Islet of Langerhans (tissue), 1 donor: ENCODE results near the gene PKP1.

Experiments used
- FAIRE-seq: peaks from one replicate; lab custom pipeline; 2011; peaks lifted over from hg19 to GRCh38; lab: Jason Lieb, UNC

PKP1 gene

DNA sequence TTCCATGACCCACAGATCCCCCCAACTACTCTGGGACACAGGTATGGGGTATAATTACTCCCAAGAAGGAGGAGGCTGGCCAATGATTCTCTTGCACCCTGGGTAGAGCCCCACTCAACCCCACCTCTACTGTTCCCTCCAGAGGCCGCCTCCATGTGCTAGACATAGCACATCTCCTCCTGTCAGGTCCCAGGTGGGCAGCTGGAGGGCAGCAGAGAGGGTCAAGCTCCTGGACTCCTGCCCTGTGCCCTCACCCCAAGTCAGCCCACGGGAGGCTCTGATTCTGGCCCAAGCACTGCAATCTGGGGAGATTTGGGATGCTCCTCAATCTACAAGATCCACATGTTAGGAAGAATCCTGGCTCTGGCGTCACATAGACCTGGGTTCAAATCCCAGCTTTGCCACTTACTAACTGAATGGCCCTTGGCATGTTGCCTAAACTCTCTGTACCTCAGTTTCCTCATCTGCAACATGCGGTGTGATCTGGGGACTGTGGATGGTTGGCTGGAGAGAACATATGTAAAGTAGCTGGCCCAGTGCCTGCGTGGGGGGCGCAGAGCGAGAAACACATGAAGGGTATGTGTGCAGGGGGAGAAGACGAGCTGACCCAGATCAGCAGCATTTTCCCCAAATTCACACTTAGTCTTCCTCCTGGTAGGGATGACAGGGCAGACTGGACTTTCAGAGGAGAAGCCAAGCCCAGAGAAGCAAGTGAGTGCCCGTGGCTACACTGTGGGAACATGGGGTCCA is 71.0 kb downstream of the PKP1 start:
- FAIRE-seq: no peak

DNA sequence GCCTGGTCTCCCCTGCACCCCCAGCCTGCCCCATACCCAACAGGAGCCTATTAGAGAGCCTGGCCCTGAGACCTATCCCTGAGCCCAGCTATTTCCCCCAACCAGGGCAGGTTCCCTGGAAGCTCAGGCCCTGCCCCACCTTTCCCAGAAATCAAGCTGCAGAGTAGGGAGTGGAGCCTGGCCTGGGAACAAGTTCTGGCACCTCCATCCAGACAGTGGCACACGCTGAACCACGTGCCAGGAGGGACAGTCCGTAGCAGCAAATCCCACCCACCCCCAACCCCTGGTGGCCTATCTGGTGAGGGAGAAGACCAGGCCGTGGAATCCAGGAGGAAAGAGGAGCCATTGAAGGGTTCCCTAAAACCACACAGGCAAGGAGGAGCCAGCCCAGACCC is 71.6 kb downstream of the PKP1 start:
- FAIRE-seq: no peak

DNA sequence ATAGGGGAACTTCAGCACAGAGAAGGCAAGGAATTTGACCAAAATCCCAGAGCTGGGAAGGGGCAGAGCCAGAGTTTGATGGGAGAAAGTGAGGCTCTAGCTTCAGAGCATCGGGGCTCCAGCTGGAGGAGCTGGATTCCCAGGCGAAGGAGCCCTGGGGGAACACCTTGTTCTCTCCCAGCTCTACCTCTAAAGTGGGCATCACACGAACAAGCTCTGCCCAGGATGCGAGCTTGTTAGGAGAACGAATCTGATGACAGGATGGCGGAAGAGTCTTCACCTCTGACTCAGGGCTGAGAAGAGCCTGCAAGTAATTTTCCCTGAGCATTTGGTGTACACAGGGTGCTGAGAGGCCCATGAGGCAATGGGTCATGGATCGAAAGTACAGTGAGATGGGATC is 72.2 kb downstream of the PKP1 start:
- no peak for FAIRE-seq

DNA sequence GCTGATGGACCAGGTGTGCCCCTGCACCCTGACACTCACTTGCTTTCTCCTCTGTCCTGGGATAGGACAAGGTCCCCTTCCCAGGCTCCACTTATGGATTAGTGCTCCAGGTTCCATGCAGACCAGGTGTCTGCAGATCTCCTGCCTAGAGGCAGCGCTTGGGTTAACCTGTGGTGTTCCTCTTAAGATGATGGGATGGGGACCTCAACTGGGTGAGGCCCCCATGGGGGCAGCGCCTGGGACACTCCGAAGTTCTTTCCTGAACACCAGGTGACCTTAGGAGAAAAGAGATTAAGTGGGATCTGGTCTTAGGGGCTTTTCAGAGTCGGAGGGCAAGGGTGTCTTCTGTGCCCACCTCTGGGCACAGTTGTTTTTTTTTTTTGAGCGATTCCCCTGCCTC is 72.9 kb downstream of the PKP1 start:
- no peak for FAIRE-seq

DNA sequence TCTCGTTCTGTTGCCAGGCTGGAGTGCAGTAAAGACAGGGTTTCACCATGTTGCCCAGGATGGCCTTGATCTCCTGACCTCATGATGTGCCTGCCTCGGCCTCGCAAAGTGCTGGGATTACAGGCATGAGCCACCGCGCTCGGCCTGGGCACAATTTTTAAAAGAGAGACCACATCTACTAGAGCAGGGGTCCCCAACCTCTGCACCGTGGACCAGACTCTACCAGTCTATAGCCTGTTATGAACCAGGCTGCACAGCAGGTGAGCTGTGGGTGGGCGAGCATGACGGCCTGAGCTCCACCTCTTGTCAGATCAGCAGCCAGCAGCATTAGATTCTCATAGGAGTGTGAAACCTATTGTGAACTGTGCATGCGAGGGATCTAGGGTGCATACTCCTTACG is 73.4 kb downstream of the PKP1 start:
- no peak for FAIRE-seq

DNA sequence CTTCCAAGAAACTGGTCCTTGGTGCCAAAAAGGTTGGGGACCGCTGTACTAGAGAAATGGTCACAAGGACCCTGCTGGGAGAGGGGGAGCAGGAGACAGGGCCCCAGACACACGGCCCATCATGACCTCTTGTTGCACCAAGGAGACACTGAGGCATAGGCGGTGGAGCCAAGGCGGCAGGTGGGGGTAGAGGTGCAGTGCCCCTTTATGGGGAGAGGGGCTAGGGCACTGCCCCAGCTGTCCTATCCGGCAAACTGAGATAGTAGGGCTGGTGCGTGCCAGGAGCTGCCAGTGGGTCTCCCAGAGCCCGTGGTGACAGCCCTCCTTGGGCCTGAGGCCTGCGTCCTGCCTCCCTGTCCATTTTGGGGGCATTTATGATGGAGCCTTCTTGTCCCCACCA is 73.9 kb downstream of the PKP1 start:
- FAIRE-seq: no peak

DNA sequence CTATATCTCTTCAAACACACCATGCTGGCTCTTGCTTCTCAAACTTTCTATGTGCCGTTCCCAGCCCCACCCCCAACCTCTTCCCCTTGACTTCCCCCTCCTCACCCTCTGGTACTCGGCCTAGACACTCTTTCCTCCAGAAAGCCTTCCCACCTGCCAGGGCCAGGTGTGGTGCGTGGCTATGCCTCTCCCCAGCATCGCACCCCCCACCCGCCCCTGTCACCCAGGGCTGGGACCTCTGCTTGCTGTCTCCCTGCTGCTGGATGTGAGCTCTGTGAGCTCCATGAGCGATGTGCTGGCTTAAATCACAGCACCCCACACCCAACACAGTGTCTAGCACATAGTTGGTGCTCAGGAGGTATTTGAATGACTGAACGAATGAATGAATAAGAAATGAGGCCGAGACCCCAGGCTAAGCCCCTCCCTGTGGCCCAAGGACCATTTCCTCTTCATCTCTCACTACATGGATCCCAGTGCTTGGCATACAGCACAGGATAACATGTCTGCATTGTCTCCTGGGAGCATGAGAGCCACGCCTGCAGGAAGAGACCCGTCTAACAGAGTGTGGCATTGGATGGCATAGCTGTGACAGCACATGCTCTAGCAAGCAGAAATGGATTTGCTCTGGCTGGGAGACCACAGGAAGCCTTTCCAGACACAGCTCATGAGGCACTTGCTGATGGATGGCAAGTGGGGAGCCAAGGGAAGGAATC is 74.5 kb downstream of the PKP1 start:
- no peak for FAIRE-seq

DNA sequence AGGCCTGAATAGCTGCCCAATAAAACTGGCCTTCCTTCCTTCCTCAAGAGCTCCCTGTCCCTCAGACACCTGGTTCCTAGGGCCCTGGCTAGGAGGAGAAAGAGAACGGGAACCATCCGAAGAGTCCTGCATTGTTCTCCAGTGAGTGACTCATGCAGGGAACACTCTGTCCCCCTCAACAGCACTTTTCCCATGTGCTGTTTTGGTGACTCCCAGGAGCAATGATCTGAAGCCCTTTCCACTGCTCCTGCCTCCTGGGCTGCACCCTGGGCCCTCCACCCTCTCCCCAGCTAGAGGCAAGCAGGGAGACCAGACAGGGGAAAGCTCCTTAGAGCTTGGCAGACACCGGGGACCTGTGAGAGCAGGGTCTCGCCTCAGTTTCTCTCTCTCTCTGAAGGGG is 75.3 kb downstream of the PKP1 start:
- no peak for FAIRE-seq

DNA sequence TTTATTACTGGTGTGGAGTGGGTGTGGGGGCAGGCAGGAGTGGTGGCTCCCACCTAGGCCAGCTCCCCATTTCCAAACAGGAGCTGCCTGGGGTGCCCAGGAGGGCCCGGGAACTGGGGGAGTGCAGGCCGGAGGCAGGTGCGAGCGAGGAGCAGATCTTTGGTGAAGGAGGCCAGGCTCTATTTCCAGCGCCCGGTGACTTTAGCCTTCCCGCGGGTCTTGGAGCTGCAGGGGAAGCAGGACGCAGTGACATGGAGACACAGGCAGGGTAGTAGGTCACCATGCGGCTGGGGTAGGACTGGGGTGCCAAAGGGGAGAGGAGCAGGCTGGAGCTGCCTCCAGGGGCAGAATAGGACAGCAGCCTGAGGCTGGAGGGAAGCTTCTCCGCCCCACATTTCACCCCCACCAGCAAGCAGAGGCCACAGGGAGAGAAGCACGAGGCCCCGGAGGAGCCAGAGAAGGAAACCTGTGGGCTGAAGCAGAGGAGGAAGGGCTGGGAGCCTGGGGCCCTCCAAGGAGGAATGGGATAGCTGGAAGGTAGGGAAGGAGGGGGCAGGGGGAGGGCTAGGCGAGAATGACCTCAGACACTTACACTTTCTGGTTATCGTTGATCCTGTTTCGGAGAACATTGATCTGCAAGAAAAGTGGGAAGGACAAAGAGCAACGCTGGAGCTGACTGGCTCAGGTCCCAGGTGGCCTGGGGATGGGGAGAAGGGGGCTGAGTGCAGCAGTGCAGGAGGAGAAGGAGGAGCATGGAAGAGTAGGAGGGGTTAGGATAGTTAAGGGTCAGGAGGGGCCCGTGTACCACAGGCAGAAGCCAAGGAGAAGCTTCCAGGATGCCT is 75.9 kb downstream of the PKP1 start:
- no peak for FAIRE-seq

DNA sequence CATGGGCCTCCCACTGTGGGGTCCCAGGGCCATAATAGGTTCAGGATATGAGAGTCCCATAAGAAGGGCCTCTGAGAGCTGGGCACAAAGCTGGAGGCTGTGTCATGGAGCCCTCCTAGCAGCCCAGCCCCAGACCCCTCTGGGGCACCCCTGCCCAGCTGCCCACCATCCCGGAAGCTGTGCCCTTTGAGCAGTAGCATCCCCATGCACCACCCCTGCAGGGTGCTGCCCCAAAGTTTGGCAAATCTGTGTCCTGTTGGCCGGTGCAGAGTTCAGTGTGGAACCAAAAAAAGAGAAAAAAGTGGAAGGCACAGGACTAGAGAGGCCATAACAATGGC is 76.5 kb downstream of the PKP1 start:
- FAIRE-seq: no peak

DNA sequence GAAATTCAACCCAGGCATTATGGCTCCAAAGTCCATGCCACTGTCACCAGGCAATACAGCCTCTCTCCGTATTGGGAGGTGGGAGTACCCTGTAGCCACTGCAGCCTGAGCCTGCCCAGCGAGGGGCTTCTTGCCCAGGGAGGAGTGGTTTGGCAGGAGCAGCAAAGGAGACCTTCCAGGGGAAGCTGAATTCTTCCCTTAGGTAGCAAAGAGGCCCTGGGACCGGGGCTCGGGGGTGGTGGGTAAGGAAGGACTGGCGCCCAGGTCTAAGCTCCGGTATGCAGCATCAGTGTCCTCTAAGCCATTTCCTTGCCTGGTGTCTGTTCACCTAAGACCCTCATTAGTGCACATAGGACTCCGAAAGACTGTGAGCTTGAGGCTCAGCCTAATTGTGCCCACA is 77.2 kb downstream of the PKP1 start:
- no peak for FAIRE-seq

DNA sequence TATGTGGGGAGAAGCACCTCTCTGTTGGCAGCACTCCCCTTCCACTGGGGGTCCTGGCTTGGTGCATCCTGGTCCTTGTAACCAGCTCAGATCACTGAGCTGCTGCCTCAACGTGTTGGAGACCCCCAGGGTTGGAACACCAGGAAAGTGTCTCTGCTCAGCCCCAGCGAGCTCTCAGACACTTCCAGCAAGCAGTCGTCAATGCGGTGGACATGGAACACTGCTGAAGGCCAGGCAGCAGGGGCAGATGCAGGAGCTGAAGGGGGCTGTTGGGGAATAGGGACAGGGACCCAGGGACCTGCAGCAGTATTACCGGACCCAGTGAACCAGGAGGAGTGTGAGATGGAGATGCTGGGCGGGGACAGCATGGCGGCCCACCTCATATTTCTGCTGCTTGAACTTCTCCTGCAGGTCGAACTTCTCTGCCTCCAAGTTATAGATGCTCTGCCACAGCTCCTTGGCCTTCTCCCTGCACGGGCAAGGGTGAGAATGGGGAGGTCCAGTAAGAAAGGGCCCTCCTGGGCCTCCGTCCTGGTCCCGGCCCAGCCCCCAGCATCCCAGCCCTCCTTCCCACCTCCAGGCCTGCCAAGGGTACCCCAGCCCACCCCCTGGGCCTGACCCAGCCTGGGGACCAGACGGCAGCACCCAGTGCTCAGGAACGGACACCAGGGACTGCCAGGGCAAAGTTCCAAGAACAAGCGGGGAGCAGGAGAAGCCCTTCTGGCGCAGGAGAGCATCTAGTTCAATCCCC is 77.8 kb downstream of the PKP1 start:
- FAIRE-seq: no peak

DNA sequence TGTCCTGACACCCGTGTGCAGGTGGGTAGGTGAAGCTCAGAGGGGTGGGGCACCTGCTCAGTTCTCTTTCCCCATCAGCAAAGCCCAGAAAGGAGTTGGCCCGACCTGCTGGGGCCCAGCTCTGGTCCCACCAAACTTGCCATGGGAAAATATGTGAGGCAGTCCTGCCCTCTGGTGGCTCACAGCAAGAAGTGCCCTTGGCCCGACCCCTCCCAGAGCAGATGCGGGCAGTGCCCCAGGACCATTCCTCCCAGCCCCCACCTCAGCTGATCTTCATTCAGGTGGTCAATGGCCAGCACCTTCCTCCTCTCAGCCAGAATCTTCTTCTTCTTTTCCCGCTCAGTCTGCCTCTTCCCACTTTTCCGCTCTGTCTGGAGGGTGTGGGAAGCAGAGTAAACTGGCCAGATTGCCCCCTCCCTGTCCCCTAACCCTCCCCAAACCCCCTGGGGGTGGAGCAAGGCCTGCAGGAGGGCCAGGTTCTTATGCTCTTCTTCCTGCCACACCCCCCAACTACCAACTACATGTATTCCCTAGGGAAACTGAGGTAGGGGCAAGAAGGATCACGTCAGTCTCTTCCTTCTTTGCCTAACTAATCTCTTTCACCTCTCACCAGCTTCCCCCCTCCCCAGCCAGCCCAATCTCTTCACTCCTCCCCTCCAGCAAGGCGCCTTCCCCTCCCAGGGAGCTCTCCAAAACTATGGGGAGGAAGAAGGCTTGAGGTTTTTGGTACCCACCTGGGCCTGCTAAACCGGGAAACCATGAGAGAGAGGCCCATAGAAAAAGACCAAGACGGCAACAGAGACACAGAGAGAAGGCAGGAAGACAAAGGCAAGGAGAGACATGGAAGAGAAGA is 78.6 kb downstream of the PKP1 start:
- FAIRE-seq: no peak

DNA sequence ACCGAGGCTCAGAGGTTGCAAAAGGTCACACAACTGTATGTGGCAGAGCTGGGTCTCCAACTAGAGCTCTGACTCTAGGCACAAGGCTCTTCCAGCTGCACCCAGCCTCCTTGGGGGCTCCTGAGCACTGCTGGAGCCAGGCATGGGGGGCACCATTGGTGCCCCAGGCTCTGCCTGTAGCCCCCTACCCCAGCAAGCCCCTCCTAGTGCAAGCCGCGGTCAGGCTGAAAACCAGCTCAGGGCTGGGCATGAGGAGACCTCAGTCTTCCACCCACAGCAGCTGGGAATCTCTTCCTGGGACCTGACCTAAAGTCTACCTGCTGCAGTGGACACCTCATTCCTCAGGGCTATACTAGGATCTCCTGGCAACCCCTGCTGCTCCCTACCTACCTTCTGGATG is 79.6 kb downstream of the PKP1 start:
- no peak for FAIRE-seq

DNA sequence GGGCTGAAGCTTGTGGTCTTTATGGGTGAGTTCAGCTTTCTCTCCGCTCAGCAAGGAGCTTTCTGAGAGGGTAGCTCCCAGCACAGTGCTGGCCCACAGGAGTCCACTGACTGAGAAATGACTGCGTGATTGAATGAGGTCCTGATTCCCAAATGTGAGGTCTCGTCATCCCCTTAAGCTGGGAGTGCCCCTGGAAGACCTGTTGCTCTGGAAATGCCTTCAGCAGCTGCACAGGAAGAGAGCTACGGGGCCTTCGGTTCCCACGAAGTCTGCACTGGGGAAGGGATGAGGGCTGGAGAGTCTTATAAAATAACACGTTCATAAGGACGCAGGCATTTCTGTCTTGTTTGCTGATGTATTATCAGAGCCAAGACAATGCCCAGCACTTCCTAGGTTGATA is 80.2 kb downstream of the PKP1 start:
- FAIRE-seq: no peak

DNA sequence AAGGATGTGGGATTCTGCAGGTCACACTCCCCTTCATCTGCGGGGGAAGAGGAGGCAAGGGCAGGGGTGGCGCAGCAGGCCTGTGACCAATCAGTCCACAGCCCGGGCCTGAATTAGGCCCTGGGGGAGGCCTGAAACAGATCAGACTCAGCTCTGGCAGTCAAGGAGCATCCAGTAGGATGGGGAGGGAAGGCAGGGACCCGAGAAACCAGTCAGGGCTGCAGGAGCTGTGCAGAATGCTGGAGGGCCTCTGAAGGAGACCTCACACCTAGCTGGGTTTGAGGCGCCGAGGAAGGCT is 81.5 kb downstream of the PKP1 start:
- no peak for FAIRE-seq

DNA sequence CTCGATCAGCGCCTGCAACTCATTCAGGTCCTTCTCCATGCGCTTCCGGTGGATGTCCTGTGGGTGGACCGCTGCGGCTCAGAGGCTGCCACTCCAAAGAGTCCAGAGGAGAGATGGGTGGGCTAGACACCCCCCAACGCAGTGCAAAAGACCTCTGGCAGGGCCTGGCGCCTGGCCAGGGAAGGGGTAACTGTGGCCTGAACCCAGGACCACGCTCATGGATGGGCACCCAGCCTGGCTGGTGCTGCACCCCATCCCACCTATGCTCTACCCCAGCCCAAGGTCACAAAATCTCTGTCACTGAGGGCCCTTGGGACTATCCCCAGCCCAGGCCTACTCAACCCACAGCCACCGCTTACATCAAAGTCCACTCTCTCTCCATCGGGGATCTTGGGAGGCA is 81.9 kb downstream of the PKP1 start:
- no peak for FAIRE-seq

DNA sequence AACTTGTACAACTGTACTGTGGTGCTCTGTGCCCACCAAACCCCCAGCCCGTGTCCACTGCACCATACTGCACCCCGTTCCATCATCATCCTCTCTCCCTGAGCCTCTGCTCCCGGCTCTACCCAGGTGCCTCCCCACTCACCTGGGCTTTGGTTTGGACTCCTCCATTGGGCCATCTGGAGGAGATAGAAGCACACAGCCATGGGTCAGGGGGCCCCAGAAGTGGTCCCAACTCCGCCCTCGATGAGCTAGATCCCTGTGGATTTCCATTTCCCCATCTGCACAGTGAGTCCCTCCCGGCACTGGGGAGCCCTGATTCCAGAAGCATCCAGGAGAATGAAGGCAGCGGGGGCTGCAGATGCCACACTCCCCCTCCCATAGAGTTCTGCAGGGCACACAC is 83.4 kb downstream of the PKP1 start:
- FAIRE-seq: no peak

DNA sequence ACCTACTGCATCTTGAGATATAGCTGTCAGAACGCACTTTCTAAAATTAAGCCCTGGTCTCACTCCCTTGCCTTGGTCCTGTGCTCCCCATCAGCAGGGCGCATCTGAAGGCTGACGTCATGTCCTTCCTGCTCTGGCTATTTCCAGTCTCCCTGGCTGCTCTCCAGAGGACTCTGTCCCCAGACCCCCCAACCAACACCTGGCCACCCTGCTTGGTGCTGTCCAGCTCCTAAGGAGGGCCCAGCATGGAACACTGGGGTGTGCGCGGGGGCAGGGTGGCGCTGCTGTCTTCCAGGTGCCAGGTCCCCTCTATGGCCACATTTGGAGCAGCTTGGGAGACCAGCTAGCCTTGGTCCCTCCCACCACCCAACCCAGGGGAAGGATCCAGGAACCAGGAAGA is 85.9 kb downstream of the PKP1 start:
- FAIRE-seq: no peak

DNA sequence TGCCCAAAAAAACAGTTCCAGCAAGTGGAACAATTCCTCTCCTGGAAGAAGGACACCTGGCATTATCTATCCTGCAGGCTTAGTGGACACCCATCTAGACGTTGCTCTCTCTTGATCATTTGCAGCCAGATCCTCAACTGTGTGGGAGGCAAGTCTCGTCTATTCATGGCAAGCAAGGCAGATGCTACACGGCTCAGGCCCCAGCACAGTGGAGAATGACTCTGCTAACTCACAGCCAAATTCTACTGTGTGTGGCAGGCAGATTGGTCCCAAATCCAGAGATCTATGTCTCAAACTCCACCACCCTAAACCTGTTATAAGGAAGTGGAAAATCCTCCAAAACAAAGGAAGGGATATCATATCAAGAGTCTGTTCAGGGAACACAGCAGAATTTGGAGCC is 87.2 kb downstream of the PKP1 start:
- FAIRE-seq: no peak

DNA sequence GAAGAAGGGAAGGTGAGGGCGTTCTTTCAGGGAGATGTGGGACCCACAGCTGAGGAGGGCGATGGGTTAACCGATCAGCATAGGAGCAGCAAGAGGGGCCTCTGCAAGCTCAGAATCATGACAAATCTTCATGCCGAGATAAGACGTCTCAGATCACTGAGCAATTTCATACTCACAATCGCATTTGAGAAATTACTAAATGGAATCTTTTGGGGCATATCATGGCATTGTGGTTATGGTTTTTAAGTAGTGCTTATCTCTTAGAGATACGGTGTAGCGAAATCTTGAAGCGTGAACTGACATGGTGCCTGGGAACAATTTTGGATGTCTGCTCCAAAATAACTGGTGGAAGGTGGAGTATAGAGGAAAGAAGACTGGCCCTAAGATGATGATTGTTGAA is 88.0 kb downstream of the PKP1 start:
- FAIRE-seq: no peak

DNA sequence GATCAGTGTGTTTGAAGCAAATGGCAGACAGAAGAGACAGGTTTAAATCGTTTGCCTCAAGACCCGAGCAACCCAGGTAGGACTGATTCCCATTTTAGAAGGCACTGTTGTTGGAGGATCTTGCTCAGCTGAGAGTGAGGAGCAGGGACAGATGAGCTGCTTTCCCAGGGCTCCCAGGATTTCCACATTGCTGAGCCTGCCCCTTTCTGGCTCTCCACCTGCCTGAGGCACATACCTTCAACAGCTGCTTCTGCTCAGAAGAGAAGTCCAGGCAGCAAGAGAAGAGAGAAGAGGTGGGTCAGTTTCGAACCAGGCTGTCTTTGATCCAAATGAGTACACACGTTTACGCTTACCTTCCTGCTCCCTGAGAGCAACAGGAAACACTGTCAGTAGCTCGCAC is 88.5 kb downstream of the PKP1 start:
- no peak for FAIRE-seq
